MM.1S (cell line): ENCODE data around the gene COIL.
A peak's percentile ranks its signal among the peaks of the same experiment; 100 is the strongest.

ENCODE experiments used
- DNase-seq: peaks from one replicate; pipeline ENCODE4 v3.0.0-alpha.2; 2015
- H2AFZ ChIP-seq: fragments of 300-600 bp; sonication (generic); 2 replicates; pipeline ENCODE4 v1.6.0; 2016; ENCODE audit warnings: antibody characterized with exemption, low read length
- H3F3A ChIP-seq: fragments of 300-600 bp; sonication (generic); 2 replicates; pipeline ENCODE4 v1.6.1; 2016; ENCODE audit warnings: mild to moderate bottlenecking, antibody characterized with exemption, low read length, moderate library complexity, mixed read lengths; ENCODE audit not compliant: insufficient read depth
- H3K27ac ChIP-seq: fragments of 300-600 bp; sonication (generic); 2 replicates; pipeline ENCODE4 v1.5.1; 2016; ENCODE audit warnings: mild to moderate bottlenecking, low read length
- H3K27me3 ChIP-seq: fragments of 300-600 bp; sonication (generic); replicated peaks from 2 replicates; pipeline ENCODE4 v1.6.0; 2016; ENCODE audit warnings: low read length; ENCODE audit not compliant: insufficient read depth
- H3K36me3 ChIP-seq: fragments of 300-600 bp; sonication (generic); replicated peaks from 2 replicates; pipeline ENCODE4 v1.6.1; 2016; ENCODE audit warnings: mild to moderate bottlenecking, low read length, mixed read lengths; ENCODE audit not compliant: insufficient read depth
- H3K4me1 ChIP-seq: fragments of 300-600 bp; sonication (generic); 2 replicates; pipeline ENCODE4 v1.6.1; 2016; ENCODE audit warnings: low read length, mixed read lengths
- H3K4me2 ChIP-seq: fragments of 300-600 bp; sonication (generic); 2 replicates; pipeline ENCODE4 v1.6.0; 2016; ENCODE audit warnings: low read depth, low read length
- H3K4me3 ChIP-seq: fragments of 300-600 bp; sonication (generic); 2 replicates; pipeline ENCODE4 v1.5.1; 2016; ENCODE audit warnings: low read length, mixed read lengths
- H3K79me2 ChIP-seq: fragments of 300-600 bp; sonication (generic); 2 replicates; pipeline ENCODE4 v1.6.1; 2016; ENCODE audit warnings: mixed run types, low read length, mixed read lengths
- H3K9ac ChIP-seq: fragments of 300-600 bp; sonication (generic); 2 replicates; pipeline ENCODE4 v1.6.1; 2016; ENCODE audit warnings: low read length, mixed read lengths
- H3K9me2 ChIP-seq: fragments of 300-600 bp; sonication (generic); replicated peaks from 2 replicates; pipeline ENCODE4 v1.6.1; 2016; ENCODE audit warnings: mild to moderate bottlenecking, low read length, mixed read lengths; ENCODE audit not compliant: insufficient read depth
- H3K9me3 ChIP-seq: fragments of 300-600 bp; sonication (generic); replicated peaks from 2 replicates; pipeline ENCODE4 v1.6.1; 2016; ENCODE audit warnings: mild to moderate bottlenecking, low read length, mixed read lengths; ENCODE audit not compliant: insufficient read depth
- H4K20me1 ChIP-seq: fragments of 300-600 bp; sonication (generic); 2 replicates; pipeline ENCODE4 v1.6.1; 2016; ENCODE audit warnings: mild to moderate bottlenecking, low read length, moderate library complexity, mixed read lengths; ENCODE audit not compliant: insufficient read depth
- EZH2 ChIP-seq: fragments of 300-600 bp; sonication (generic); optimal IDR thresholded peaks from 2 replicates; pipeline ENCODE3; 2017; ENCODE audit warnings: low read depth, mild to moderate bottlenecking, antibody characterized with exemption, low read length, mixed read lengths
- EZH2phosphoT487 ChIP-seq: fragments of 300-600 bp; sonication (generic); IDR thresholded peaks from 2 replicates; pipeline ENCODE4 v1.6.1; 2018; ENCODE audit warnings: antibody characterized with exemption, low read length
- TF ChIP-seq, protein P1 (sequence below): fragments of 300-600 bp; sonication (generic); IDR thresholded peaks from 2 replicates; pipeline ENCODE4 v1.5.1; 2016; ENCODE audit warnings: antibody characterized with exemption, low read length, mixed read lengths

COIL gene

DNA sequence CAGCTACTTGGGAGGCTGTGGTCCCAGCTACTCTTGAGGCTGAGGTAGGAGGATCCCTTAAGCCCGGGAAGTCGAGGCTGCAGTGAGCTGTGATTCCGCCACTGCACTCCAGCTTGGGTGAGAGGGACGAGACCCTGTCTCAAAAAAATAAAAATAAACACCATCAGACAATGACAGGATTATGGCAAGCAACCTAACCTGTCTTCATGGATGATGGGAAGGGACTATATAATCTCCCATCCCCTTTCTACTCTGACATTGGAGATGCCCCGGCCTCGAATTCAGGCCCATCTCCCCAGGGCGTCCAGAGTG lies 47.9 kb downstream of the COIL start:
- Histone ChIP-seq H3K27me3 (no peaks in the 10 kb centered on the region), H3K4me2 (peak overlapping the region; percentile 93), H3K27ac (peak overlapping the region; percentile 82), H3K9me3 (no peaks in the 10 kb centered on the region), H2AFZ (no peak overlapping the region), H3K9ac (peak overlapping the region; percentile 89), H3K79me2 (peaks cover 64% of the 10 kb centered on the region), H3K4me3 (peak overlapping the region; percentile 87), H3K36me3 (no peaks in the 10 kb centered on the region), H3K4me1 (peaks cover 19% of the 10 kb centered on the region), H4K20me1 (peaks cover 18% of the 10 kb centered on the region), H3K9me2 (no peaks in the 10 kb centered on the region), H3F3A (peaks cover 31% of the 10 kb centered on the region)
- no peak for TF ChIP-seq EZH2phosphoT487
- TF ChIP-seq, protein P1, sequence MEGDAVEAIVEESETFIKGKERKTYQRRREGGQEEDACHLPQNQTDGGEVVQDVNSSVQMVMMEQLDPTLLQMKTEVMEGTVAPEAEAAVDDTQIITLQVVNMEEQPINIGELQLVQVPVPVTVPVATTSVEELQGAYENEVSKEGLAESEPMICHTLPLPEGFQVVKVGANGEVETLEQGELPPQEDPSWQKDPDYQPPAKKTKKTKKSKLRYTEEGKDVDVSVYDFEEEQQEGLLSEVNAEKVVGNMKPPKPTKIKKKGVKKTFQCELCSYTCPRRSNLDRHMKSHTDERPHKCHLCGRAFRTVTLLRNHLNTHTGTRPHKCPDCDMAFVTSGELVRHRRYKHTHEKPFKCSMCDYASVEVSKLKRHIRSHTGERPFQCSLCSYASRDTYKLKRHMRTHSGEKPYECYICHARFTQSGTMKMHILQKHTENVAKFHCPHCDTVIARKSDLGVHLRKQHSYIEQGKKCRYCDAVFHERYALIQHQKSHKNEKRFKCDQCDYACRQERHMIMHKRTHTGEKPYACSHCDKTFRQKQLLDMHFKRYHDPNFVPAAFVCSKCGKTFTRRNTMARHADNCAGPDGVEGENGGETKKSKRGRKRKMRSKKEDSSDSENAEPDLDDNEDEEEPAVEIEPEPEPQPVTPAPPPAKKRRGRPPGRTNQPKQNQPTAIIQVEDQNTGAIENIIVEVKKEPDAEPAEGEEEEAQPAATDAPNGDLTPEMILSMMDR, result no peak
- no peak for TF ChIP-seq EZH2
- DNase-seq, result no peak

DNA sequence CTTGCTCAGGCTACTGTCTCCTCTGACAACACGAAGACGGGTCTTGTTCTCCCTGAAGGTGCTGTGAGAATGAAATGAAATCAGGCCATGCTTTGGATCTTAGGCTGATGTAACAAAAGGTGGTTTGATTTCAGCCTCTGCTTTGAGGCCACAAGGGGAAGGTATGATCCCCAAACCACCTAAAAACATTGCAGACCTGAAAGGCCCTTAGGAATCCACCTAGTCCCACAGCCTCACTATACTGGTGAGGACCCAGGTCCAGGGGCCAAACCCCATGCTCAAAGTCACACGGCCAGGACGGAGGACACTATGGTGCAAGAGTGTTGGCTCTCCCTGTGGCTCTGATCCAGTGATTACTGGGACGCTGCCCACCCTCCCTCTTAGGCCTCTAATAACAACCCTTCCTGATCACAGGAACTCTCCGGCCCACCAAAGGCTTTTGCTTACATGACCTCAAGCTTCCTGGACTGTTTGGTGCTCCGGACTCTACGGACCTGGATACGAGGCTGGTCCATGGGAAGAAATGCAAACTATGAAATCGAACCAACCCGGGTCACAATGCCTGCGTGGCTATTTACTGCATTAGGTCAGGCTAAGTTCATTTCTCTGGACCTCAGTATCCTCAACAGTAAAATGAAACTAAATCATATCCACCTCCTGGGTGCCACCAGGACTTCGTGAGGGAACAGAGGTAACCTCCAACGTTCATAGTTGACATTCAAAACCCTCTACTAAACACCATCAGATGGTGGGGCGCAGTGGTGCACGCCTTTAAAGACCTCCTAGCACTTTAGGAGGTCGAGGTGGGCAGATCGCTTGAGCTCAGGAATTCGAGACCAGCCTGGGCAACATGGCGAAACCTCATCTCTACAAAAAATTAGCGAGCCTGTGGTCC lies 48.5 kb downstream of the COIL start:
- TF ChIP-seq, protein P1, result no peak
- TF ChIP-seq EZH2phosphoT487 (no peak), EZH2 (no peak)
- Histone ChIP-seq H3K4me2 (peak overlapping the region; percentile 93), H2AFZ (no peak overlapping the region), H3K9me3 (no peaks in the 10 kb centered on the region), H3K4me3 (peak overlapping the region; percentile 87), H3K4me1 (peaks cover 25% of the 10 kb centered on the region), H4K20me1 (peaks cover 18% of the 10 kb centered on the region), H3K27ac (peak overlapping the region; percentile 82; the same call in 1 of the 2 replicates), H3F3A (peaks cover 34% of the 10 kb centered on the region), H3K9ac (peak overlapping the region; percentile 89), H3K9me2 (no peaks in the 10 kb centered on the region), H3K79me2 (peaks cover 70% of the 10 kb centered on the region), H3K36me3 (peaks cover 4% of the 10 kb centered on the region), H3K27me3 (no peaks in the 10 kb centered on the region)
- no peak for DNase-seq

DNA sequence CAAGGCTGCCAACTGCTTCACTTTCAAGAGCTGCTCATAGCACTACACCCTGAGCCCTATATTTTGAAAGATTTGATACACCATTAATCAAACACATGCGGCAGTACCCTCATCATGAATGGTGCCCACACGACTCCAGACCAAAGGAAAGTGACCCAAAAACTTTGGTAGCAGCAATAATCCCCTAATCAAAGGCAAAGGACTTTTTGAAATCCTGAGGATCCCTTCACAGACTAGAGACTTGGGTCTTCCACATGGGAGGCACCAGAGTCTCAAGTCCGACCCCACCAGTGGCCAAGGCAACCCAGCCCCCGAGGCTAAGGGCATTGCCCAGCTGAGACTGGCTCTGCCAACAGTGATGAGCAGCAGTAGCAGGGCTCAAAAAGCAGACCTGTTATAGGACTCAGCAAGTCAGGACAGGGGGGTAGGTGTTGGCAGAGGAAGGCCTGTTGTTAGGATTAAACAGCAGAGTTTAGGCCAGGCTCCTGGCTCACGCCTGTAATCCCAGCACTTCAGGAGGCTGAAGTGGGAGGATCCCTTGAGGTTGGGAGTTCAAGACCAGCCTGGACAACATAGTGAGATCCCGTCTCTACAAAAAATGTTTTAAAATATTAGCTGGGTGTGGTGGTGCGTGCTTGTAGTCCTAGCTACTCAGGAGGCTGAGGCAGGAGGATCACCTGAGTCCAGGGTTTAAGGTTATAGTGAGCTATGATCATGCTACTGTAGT lies 50.2 kb downstream of the COIL start:
- Histone ChIP-seq H3F3A (peaks cover 39% of the 10 kb centered on the region), H3K4me3 (peak overlapping the region; percentile 52), H3K36me3 (peaks cover 17% of the 10 kb centered on the region), H3K9me2 (no peaks in the 10 kb centered on the region), H4K20me1 (peaks cover 22% of the 10 kb centered on the region), H3K4me2 (peak overlapping the region; percentile 85), H3K27me3 (no peaks in the 10 kb centered on the region), H3K4me1 (peaks cover 31% of the 10 kb centered on the region), H3K79me2 (peaks cover 86% of the 10 kb centered on the region), H2AFZ (no peak overlapping the region), H3K27ac (peak overlapping the region; percentile 61; the same call in 1 of the 2 replicates), H3K9me3 (no peaks in the 10 kb centered on the region), H3K9ac (peak overlapping the region; percentile 53)
- TF ChIP-seq EZH2phosphoT487 (no peak), EZH2 (no peak)
- TF ChIP-seq, protein P1, result no peak
- DNase-seq, result no peak
